Activated CD4-positive, alpha-beta memory T cell treated with anti-CD3 and anti-CD28 coated beads for 36 hours (primary cell): Measurements from ENCODE around the gene CTAGE9. TPM values are rescaled to one million over a fixed set of nuclear protein-coding genes. Genes with fewer than 3 reads are reported as not detected.

Experiments
- total RNA-seq, 2 experiments: library from RNA; stranded (reverse); gene quantifications; one replicate each; pipeline ENCODE4 v1.2.3, GENCODE V29; 2021

The CTAGE9 gene
- total RNA-seq, 2 experiments from 2014 or later: not detected

Other genes with a start within 250 kb of the CTAGE9 start
- gene ARG1, start 137.8 kb downstream of the CTAGE9 start, total RNA-seq: not detected
- gene MED23, start 82.8 kb downstream of the CTAGE9 start, total RNA-seq: 10 to 100 TPM; 25.5 to 26.0 TPM
- under 1 TPM; 0.82 to 0.86 TPM for gene ENPP3, start 73.7 kb downstream of the CTAGE9 start, total RNA-seq
- gene OR2A4, start 9.6 kb downstream of the CTAGE9 start, total RNA-seq: not detected
- gene ENPP1, start 97.0 kb upstream of the CTAGE9 start, total RNA-seq: 1 to 10 TPM; 1.1 to 1.4 TPM
- gene CCN2, start 240.4 kb upstream of the CTAGE9 start, total RNA-seq: not detected